HG02973 (cell line): Measurements from ENCODE around the gene SLX4IP.

Experiments used
- ATAC-seq: cut with Tn5 transposase; IDR thresholded peaks from one replicate; pipeline ENCODE4 v1.9.1; 2021; ENCODE audit warnings: moderate library complexity; ENCODE audit not compliant: unreplicated experiment

The SLX4IP gene

DNA sequence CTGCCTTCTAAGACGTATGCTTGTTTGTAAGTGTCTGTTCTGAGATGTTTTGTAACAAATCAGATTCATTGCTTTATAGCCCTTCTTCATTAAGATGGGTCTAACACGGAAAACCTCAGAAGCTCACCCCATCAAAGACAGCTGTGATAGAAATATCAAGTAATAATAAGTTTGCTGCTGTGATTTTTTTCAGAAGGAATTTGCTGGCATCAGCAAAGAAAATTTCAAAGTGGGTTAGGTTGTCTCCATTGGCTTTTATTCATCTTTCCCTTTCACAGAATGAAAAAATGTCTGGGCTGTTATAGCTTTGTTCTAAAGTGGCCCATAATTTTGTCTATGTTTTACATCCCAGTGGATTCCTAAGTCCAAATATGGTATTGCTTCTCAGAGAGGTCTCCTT is 81.4 kb downstream of the SLX4IP start:
- no peak for ATAC-seq

- peak; percentile 54 for ATAC-seq
Observed at GRCh38 chr20:10519361-10520046, 84.4 kb downstream of the SLX4IP start.

- ATAC-seq: no peak
Observed at GRCh38 chr20:10520528-10520927, 85.4 kb downstream of the SLX4IP start.

DNA sequence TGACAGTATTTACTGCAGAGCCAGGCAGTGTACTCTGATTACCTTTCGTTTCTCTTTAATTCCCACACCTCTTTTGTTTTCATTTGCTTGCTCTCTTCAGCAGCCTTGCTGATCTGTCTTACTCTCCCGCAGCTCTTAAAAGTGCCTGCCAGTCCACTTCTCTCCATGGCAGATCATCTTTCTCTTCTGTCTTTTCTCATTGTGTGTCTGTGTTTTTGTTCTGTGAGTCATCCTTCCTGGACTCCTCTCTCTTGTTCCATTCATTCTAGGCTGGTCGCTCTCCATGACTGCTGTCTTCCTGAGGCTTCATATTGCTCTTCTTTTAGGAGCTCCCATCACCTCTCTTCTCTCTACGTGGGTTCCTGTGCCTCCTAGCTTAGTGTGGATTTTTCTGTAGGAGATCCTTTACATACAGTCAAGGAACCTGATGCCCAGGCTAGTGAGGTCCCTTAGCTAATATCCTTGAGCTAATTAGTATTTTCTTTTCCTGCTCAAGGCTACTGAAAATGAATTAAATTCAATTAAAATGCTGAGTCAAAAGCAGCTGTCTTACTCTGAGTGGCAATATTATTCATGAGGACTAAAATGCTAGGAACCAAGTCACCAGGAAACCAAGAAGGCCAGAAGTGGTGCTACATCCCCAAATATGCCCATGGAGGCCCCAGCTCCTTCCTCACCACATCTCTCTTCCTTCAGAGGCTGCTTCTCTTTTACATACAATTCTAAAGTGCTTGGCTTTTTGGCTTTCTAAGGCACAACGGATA is 86.1 kb downstream of the SLX4IP start:
- ATAC-seq: no peak

GRCh38 chr20:10521836-10522235 is 86.7 kb downstream of the SLX4IP start:
- no peak for ATAC-seq

- no peak for ATAC-seq
Observed at GRCh38 chr20:10522328-10522727, 87.2 kb downstream of the SLX4IP start.

DNA sequence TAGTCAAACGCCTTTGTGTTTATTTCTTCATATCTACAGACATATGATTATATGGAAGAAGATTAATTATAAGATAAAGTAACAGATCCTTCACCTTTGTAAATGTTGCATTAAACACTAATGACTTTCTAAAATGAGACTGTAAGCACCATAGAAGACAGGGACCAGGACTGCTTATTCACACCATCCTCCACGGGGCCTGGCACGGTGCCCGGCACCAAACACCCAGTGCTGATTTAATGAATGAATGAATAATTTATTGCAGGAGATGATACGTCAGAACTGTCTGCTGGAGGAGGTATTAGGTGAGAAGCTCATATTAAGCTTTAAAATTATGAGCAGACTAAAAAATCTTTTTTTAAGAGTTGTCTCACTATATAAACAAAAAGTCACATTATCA is 88.3 kb downstream of the SLX4IP start:
- no peak for ATAC-seq

GRCh38 chr20:10524034-10524476 is 89.0 kb downstream of the SLX4IP start:
- no peak for ATAC-seq

DNA sequence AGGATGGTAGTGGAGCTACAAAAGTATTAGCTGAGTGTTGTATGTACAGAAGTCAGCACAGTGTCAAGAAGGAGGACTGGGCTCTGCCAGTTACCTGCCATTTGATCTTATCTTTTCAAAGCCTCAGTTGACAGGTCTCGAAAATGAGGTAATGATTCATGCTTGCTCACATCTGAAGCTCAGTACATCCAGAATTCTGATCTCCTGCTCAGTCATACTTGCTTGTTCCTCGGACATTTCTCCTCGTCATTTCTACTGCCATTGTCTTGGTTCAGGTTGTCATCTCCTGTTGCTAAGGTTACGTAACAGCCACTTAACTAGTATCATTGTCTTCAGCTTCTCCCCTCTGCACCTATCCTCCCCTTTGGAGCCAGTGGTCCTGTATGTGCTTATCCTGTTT is 89.5 kb downstream of the SLX4IP start:
- ATAC-seq: no peak

GRCh38 chr20:10527781-10528180 is 92.7 kb downstream of the SLX4IP start:
- no peak for ATAC-seq

DNA sequence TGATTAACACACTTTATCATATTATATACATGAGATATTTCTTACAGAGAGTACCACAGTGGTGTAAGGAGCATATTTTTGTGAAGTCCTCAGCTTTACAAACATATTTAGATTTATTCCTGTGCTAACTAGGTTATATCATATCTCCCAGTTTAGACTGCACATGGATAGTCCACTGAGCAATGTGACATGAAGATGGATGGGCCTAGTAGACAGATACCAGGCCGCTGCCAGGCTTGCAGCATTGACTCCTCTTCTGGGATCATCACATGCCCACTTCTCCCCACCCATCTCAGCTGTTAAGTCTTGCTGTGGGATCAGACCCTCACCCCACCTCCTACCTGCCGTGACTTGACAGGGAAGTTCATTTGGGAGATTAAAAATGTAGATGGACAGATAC is 95.8 kb downstream of the SLX4IP start:
- no peak for ATAC-seq

DNA sequence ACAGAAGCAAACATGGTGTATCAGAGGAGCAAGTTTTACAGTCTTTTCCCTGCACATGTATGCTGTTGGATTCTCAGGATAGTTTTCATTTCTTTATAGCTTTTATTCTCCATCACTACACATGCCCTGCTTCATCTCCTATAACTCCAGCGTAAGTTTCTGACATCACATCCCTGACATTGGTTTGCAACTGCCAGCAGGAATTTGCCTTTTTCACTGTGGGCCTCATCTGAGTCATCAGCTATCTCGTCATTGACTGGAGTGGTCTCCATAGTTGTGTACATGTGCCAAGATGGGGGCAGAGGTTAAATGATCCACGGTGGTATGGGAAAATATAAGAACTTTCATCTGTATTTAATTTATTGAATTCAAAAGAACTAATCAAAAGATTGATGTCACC is 96.7 kb downstream of the SLX4IP start:
- ATAC-seq: no peak

GRCh38 chr20:10532361-10532760 is 97.3 kb downstream of the SLX4IP start:
- no peak for ATAC-seq

- ATAC-seq: no peak
Observed at GRCh38 chr20:10536531-10536930, 101.4 kb downstream of the SLX4IP start.

GRCh38 chr20:10537850-10538480 is 102.9 kb downstream of the SLX4IP start:
- ATAC-seq: no peak

DNA sequence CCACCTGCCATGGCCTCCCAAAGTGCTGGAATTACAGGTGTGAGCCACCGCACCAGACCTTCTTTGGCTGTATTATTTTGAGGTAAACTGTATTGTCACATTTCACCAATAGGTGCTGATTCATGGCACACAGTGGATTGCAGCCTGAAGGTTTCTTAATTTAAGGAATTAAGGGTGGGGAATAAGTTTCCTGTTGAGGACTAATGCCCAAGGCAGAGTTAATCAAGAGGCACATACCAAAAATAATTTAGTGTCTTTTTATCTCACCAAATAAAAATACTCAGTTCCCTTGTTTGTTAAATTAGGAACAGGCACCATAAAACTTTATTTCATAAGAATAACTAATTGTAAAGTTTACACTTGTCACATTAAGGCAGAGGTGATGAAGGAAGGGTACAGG is 103.7 kb downstream of the SLX4IP start:
- no peak for ATAC-seq

- no peak for ATAC-seq
Observed at GRCh38 chr20:10539818-10540553, 104.9 kb downstream of the SLX4IP start.

DNA sequence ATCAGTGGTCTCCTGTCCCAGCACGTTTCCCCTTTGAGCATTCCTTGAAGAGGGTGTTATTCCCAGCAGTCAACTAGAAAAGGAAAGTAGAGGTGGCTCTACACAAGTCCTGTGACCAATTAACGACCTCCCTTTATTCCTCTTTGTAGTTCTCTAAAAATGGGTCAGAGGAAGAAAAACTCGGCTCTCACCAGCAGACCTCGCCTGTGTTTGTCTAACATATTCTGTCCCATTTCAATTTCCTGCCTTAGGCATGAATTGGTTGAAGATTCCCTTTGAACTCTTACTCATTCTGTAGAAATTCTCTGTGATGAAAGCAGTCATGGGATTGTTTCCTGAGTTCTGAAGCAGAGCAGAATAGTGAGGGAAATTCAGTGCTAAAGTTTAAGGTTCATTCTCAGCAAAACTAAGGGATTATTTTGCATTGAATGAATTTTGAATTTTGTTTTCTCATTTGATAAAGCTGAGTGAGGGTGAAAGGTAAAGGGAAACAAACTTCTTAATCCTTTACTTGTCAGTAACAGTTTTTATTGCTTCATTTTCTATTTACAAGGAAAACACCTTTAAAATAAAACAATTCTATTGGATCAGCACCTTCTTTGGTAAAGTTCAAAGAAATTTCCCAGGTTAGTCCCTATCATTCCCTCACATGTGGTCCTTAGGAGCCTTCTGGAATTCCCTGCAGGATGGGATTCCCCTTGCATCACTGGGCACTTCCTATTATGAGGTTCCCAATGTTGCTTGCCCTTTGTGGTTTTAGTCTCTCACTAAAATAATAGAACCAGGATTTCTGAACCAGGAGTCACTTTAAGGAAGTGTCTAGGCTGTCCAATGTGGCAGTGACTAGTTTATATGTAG is 105.8 kb downstream of the SLX4IP start:
- ATAC-seq: no peak

DNA sequence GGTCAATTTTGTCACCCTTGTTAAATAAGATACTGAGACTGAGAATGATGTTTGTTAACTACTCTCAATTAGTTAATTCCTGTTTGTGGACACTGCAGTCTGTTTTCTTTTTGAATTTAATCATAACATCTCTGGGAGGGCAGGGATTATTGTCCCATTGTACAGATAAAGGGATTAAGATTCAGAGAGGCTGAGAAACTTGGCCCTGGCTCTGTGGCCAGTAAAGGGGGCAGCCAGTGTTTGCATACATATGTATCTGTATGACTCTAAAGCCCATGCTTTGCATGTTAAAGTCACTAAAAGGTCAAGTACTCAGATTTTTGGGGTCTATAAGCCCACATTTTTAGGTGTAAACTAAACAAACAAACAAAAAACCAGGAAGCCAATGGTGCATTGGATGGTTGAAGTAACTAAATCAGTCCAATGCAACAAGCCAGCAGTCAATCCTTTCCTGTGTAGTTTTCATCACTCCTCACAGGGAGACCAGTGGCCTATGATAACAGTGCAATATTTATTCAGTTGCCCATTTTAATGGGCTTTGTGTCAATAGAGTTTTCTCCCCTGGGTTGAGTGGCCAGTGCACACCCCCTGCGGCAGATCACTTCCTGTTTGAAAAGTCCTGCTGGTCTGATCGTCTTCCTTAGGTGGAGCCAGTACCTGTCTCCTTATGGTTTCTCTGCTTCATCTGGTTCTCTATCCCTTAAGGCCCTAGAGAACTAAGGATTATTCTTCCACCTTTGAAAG is 106.7 kb downstream of the SLX4IP start:
- ATAC-seq: no peak

DNA sequence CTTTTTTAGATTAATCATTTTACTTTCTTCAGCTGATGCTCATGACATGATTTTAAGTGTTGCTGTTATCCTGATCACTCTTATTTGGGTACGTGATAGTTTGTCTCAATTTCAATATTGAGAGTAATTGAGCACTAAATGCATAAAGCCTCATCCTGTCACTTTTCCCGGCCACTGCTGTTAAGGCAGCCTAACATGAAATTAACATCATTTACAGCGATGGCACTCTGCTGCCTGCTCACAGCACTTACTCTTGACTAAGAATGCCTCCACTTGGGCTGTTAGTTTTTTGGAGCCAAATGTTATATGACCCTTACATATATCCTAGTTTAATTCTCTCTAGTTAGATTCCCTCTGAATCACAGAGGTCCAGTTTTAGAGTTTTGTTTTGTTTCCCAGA is 107.3 kb downstream of the SLX4IP start:
- ATAC-seq: no peak
